HepG2 (cell line): ENCODE results near the gene BTN1A1. TPM values are rescaled to one million over a fixed set of nuclear protein-coding genes. Genes with fewer than 3 reads are reported as not detected.

Experiments used
- BRD4 ChIP-seq: sonication (generic); formaldehyde crosslinking; IDR thresholded peaks from 2 replicates; pipeline ENCODE4 v1.4.0; 2020; ENCODE audit warnings: missing genetic modification reagents
- ERF ChIP-seq: IDR thresholded peaks from 2 replicates; pipeline ENCODE4 v1.6.1; 2018; ENCODE audit warnings: missing biosample characterization, missing genetic modification reagents
- FOSL2 ChIP-seq: sonication (generic); formaldehyde crosslinking; IDR thresholded peaks from 2 replicates; pipeline ENCODE4 v1.4.0; 2020; ENCODE audit warnings: missing genetic modification reagents
- GPN1 ChIP-seq: sonication (generic); formaldehyde crosslinking; IDR thresholded peaks from 2 replicates; pipeline ENCODE4 v1.5.1; 2020; ENCODE audit warnings: missing genetic modification reagents, borderline replicate concordance
- JUN ChIP-seq: sonication (generic); formaldehyde crosslinking; IDR thresholded peaks from 2 replicates; pipeline ENCODE4 v1.4.0; 2020; ENCODE audit warnings: mild to moderate bottlenecking, missing genetic modification reagents
- NR2C2 ChIP-seq: sonication (generic); formaldehyde crosslinking; IDR thresholded peaks from 2 replicates; pipeline ENCODE4 v1.4.0; 2020; ENCODE audit warnings: missing genetic modification reagents, mild to moderate bottlenecking, moderate library complexity, borderline replicate concordance
- PAWR ChIP-seq: sonication (generic); formaldehyde crosslinking; IDR thresholded peaks from 2 replicates; pipeline ENCODE4 v1.4.0; 2020; ENCODE audit warnings: missing genetic modification reagents, mild to moderate bottlenecking, borderline replicate concordance
- PHF8 ChIP-seq: sonication (generic); formaldehyde crosslinking; IDR thresholded peaks from 2 replicates; pipeline ENCODE4 v1.5.0; 2020; ENCODE audit warnings: missing genetic modification reagents
- REPIN1 ChIP-seq: sonication (generic); formaldehyde crosslinking; IDR thresholded peaks from 2 replicates; pipeline ENCODE4 v1.8.0; 2022; ENCODE audit warnings: missing genetic modification reagents, low read depth, mild to moderate bottlenecking, borderline replicate concordance
- SIN3B ChIP-seq: fragments of 150-350 bp; IDR thresholded peaks from 2 replicates; pipeline ENCODE4 v1.6.1; 2014; ENCODE audit warnings: low read length
- SRSF4 ChIP-seq: fragments of 200-400 bp; formaldehyde crosslinking; IDR thresholded peaks from one replicate; pipeline ENCODE4 v1.6.1; 2018; ENCODE audit warnings: mild to moderate bottlenecking, low read depth, low read length, moderate library complexity; ENCODE audit not compliant: poor library complexity, severe bottlenecking
- ZC3H13 ChIP-seq: sonication (generic); formaldehyde crosslinking; IDR thresholded peaks from 2 replicates; pipeline ENCODE4 v1.8.1; 2023; ENCODE audit warnings: mild to moderate bottlenecking, missing genetic modification reagents, moderate library complexity
- ZFP62 ChIP-seq: sonication (generic); formaldehyde crosslinking; IDR thresholded peaks from 2 replicates; pipeline ENCODE4 v1.4.0; 2020; ENCODE audit warnings: missing genetic modification reagents
- ZKSCAN5 ChIP-seq: sonication (generic); formaldehyde crosslinking; IDR thresholded peaks from 2 replicates; pipeline ENCODE4 v1.5.1; 2020; ENCODE audit warnings: mild to moderate bottlenecking, missing genetic modification reagents
- ZNF17 ChIP-seq: sonication (generic); formaldehyde crosslinking; IDR thresholded peaks from 2 replicates; pipeline ENCODE4 v1.5.0; 2020; ENCODE audit warnings: mild to moderate bottlenecking, missing genetic modification reagents
- ZNF20 ChIP-seq: sonication (generic); formaldehyde crosslinking; IDR thresholded peaks from 2 replicates; pipeline ENCODE4 v1.4.0; 2020; ENCODE audit warnings: mild to moderate bottlenecking, moderate library complexity, missing genetic modification reagents
- ZNF281 ChIP-seq: sonication (generic); formaldehyde crosslinking; IDR thresholded peaks from 2 replicates; pipeline ENCODE4 v1.4.0; 2020; ENCODE audit warnings: missing genetic modification reagents, borderline replicate concordance
- ZNF510 ChIP-seq: sonication (generic); formaldehyde crosslinking; IDR thresholded peaks from 2 replicates; pipeline ENCODE4 v1.4.0; 2020; ENCODE audit warnings: low read depth, mild to moderate bottlenecking, missing genetic modification reagents
- ZNF629 ChIP-seq: sonication (generic); formaldehyde crosslinking; conservative IDR thresholded peaks from 2 replicates; pipeline ENCODE4 v1.5.0; 2020; ENCODE audit warnings: missing genetic modification reagents
- ZNF670 ChIP-seq: sonication (generic); formaldehyde crosslinking; IDR thresholded peaks from 2 replicates; pipeline ENCODE4 v1.8.0; 2022; ENCODE audit warnings: mild to moderate bottlenecking, missing genetic modification reagents, borderline replicate concordance
- ZSCAN12 ChIP-seq: sonication (generic); formaldehyde crosslinking; IDR thresholded peaks from 2 replicates; pipeline ENCODE4 v1.9.0; 2021; ENCODE audit warnings: mild to moderate bottlenecking, missing genetic modification reagents
- polyA plus RNA-seq, 8 experiments: library from polyadenylated mRNA; depleted of rRNA in 3 of 8; stranded (reverse) in 7 of 8; unstranded in 1 of 8; fragments of >200 nt; fragmentation: Illumina TruSeq in 4 of 8; extraction: Trizol in 4 of 8; gene quantifications; 2 replicates each; pipeline versions ENCODE4 v1.2.1 to v1.2.3, GENCODE V29; 2011 to 2016; ENCODE audit warnings: low read depth in 4 of 8, missing spikeins in 1 of 8, mixed read lengths in 1 of 8; ENCODE audit not compliant: insufficient read depth in 1 of 8
- total RNA-seq, 5 experiments: library from RNA; depleted of rRNA; stranded (reverse); fragments of >200 nt; fragmentation: Illumina TruSeq; extraction: Trizol; gene quantifications; 2 replicates each; pipeline ENCODE4 v1.2.3, GENCODE V29; 2016; ENCODE audit warnings: low read depth in 1 of 5
- TF ChIP-seq, protein P1 (sequence below): sonication (generic); formaldehyde crosslinking; conservative IDR thresholded peaks from 2 replicates; pipeline ENCODE4 v1.5.0; 2020; ENCODE audit warnings: missing genetic modification reagents
- TF ChIP-seq, protein P2 (sequence below): sonication (generic); formaldehyde crosslinking; IDR thresholded peaks from 2 replicates; pipeline ENCODE4 v1.5.1; 2020; ENCODE audit warnings: mild to moderate bottlenecking, moderate library complexity, missing genetic modification reagents
- TF ChIP-seq, protein P3 (sequence below): IDR thresholded peaks from 2 replicates; pipeline ENCODE4 v1.6.1; 2016; ENCODE audit warnings: missing genetic modification reagents, missing compliant biosample characterization

The BTN1A1 gene
- total and polyA plus RNA-seq, 2 of the 13 experiments (the other 11 are each of a cell fraction or from before 2014, with no cell fraction given): 0.04 TPM; not detected in 1

- TF ChIP-seq JUN (no peak; the same call in 1 of the 2 replicates), PAWR (CRISPR knock-in tag) (no peak), ZNF17 (CRISPR knock-in tag) (no peak), NR2C2 (CRISPR knock-in tag) (no peak), ERF (CRISPR knock-in tag) (peak; percentile 93), ZNF510 (CRISPR knock-in tag) (no peak), ZNF281 (CRISPR knock-in tag) (no peak; the same call in 1 of the 2 replicates), ZNF670 (peak; percentile 79; the same call in 1 of the 2 replicates), REPIN1 (CRISPR knock-in tag) (peak; percentile 70; the same call in 1 of the 2 replicates), ZNF629 (CRISPR knock-in tag) (0 out of 2 replicates have a peak, but pooled peaks have one; percentile 36), GPN1 (CRISPR knock-in tag) (no peak), ZFP62 (CRISPR knock-in tag) (no peak), BRD4 (CRISPR knock-in tag) (no peak), ZSCAN12 (CRISPR knock-in tag) (no peak), ZC3H13 (CRISPR knock-in tag) (no peak), SIN3B (peak; percentile 68; the same call in 1 of the 2 replicates), ZKSCAN5 (CRISPR knock-in tag) (no peak), FOSL2 (CRISPR knock-in tag) (peak; percentile 45; the same call in 1 of the 2 replicates), ZNF20 (CRISPR knock-in tag) (no peak), PHF8 (CRISPR knock-in tag) (peak; percentile 53; the same call in 1 of the 2 replicates), SRSF4 (no peak)
- TF ChIP-seq, protein P1, sequence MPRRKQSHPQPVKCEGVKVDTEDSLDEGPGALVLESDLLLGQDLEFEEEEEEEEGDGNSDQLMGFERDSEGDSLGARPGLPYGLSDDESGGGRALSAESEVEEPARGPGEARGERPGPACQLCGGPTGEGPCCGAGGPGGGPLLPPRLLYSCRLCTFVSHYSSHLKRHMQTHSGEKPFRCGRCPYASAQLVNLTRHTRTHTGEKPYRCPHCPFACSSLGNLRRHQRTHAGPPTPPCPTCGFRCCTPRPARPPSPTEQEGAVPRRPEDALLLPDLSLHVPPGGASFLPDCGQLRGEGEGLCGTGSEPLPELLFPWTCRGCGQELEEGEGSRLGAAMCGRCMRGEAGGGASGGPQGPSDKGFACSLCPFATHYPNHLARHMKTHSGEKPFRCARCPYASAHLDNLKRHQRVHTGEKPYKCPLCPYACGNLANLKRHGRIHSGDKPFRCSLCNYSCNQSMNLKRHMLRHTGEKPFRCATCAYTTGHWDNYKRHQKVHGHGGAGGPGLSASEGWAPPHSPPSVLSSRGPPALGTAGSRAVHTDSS (CRISPR knock-in tag): no peak
- TF ChIP-seq, protein P2, sequence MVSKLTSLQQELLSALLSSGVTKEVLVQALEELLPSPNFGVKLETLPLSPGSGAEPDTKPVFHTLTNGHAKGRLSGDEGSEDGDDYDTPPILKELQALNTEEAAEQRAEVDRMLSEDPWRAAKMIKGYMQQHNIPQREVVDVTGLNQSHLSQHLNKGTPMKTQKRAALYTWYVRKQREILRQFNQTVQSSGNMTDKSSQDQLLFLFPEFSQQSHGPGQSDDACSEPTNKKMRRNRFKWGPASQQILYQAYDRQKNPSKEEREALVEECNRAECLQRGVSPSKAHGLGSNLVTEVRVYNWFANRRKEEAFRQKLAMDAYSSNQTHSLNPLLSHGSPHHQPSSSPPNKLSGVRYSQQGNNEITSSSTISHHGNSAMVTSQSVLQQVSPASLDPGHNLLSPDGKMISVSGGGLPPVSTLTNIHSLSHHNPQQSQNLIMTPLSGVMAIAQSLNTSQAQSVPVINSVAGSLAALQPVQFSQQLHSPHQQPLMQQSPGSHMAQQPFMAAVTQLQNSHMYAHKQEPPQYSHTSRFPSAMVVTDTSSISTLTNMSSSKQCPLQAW: peak; percentile 80
- TF ChIP-seq, protein P3, sequence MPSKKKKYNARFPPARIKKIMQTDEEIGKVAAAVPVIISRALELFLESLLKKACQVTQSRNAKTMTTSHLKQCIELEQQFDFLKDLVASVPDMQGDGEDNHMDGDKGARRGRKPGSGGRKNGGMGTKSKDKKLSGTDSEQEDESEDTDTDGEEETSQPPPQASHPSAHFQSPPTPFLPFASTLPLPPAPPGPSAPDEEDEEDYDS (CRISPR knock-in tag): peak; percentile 78
Observed at GRCh38 chr6:26532699-26533531, 32.8 kb downstream of the BTN1A1 start (continued).
